K562 (cell line): ENCODE results near the gene LLGL2. TPM values are rescaled to one million over a fixed set of nuclear protein-coding genes. Genes with fewer than 3 reads are reported as not detected.

Experiments
- ATF7 ChIP-seq: fragments of 450-650 bp; IDR thresholded peaks from 2 replicates; pipeline ENCODE4 v1.7.1; 2014; ENCODE audit warnings: mild to moderate bottlenecking, moderate library complexity
- CBFA2T3 ChIP-seq: fragments of 450-650 bp; IDR thresholded peaks from 2 replicates; pipeline ENCODE4 v1.6.1; 2017
- CSDE1 ChIP-seq, 2 experiments: fragments of 450-650 bp; IDR thresholded peaks; 2 replicates each; pipeline ENCODE4 v1.6.1; 2016; ENCODE audit warnings: mild to moderate bottlenecking in 1 of 2
- DLX4 ChIP-seq: fragments of 250-450 bp; sonication (Bioruptor Pico); IDR thresholded peaks from 2 replicates; pipeline ENCODE4 v1.6.1; 2021; ENCODE audit warnings: mild to moderate bottlenecking
- HCFC1 ChIP-seq: IDR thresholded peaks from 2 replicates; pipeline ENCODE4 v1.6.1; 2012; ENCODE audit warnings: low read depth, low read length, improper control_type of control experiment
- MAFG ChIP-seq: fragments of 450-650 bp; conservative IDR thresholded peaks from 2 replicates; pipeline ENCODE4 v1.6.1; 2016; ENCODE audit warnings: missing genetic modification characterization, missing compliant biosample characterization
- NCOA2 ChIP-seq, 2 experiments: fragments of 450-650 bp; IDR thresholded peaks; 2 replicates each; pipeline ENCODE4 v1.6.1; 2018; ENCODE audit warnings: mild to moderate bottlenecking in 2 of 2, moderate library complexity in 1 of 2; ENCODE audit not compliant: partially characterized antibody in 2 of 2
- PBX2 ChIP-seq, 2 experiments: IDR thresholded peaks in 1 of 2; conservative IDR thresholded peaks in 1 of 2; 2 replicates each; pipeline ENCODE4 v1.6.1; 2016; ENCODE audit warnings: low read depth in 2 of 2, mild to moderate bottlenecking in 1 of 2, missing compliant biosample characterization in 1 of 2, missing genetic modification characterization in 1 of 2, moderate library complexity in 1 of 2
- PYGO2 ChIP-seq: fragments of 450-650 bp; IDR thresholded peaks from 2 replicates; pipeline ENCODE4 v1.6.1; 2016; ENCODE audit warnings: mild to moderate bottlenecking, missing genetic modification characterization, moderate library complexity, missing compliant biosample characterization
- RBM34 ChIP-seq: fragments of 200-400 bp; formaldehyde crosslinking; IDR thresholded peaks from 2 replicates; pipeline ENCODE4 v1.6.1; 2018; ENCODE audit warnings: low read length, borderline replicate concordance; ENCODE audit not compliant: insufficient read depth
- STAT5A ChIP-seq: IDR thresholded peaks from 2 replicates; pipeline ENCODE4 v1.6.1; 2012; ENCODE audit warnings: low read length, inconsistent platforms, borderline replicate concordance
- TAF7 ChIP-seq: fragments of 450-650 bp; IDR thresholded peaks from 2 replicates; pipeline ENCODE4 v1.6.1; 2016; ENCODE audit warnings: missing genetic modification characterization, missing compliant biosample characterization
- TBL1XR1 ChIP-seq, 2 experiments: IDR thresholded peaks; 2 replicates each; pipeline ENCODE4 v1.6.1; 2012; ENCODE audit warnings: improper control_type of control experiment in 2 of 2, low read length in 2 of 2, mild to moderate bottlenecking in 1 of 2
- TEAD1 ChIP-seq, 2 experiments: fragments of 450-650 bp in 1 of 2; sonication (generic) in 1 of 2; formaldehyde crosslinking; IDR thresholded peaks; 2 replicates each; pipeline versions ENCODE4 v1.4.0 to v1.8.0; 2020 to 2022; ENCODE audit warnings: mild to moderate bottlenecking in 2 of 2, missing genetic modification reagents in 1 of 2
- TOE1 ChIP-seq, 2 experiments: fragments of 450-650 bp in 1 of 2; sonication (generic) in 1 of 2; formaldehyde crosslinking in 1 of 2; IDR thresholded peaks; 2 replicates each; pipeline versions ENCODE4 v1.7.1 to v1.8.0; 2016 to 2022; ENCODE audit warnings: borderline replicate concordance in 2 of 2, mild to moderate bottlenecking in 2 of 2, antibody characterized with exemption in 1 of 2, inconsistent platforms in 1 of 2, low read depth in 1 of 2, missing genetic modification reagents in 1 of 2, moderate library complexity in 1 of 2
- XRCC3 ChIP-seq: fragments of 450-650 bp; IDR thresholded peaks from 2 replicates; pipeline ENCODE4 v1.6.1; 2017; ENCODE audit warnings: mild to moderate bottlenecking, moderate library complexity
- ZNF121 ChIP-seq: sonication (generic); formaldehyde crosslinking; conservative IDR thresholded peaks from 2 replicates; pipeline ENCODE4 v1.8.0; 2022; ENCODE audit warnings: missing genetic modification reagents
- ZNF217 ChIP-seq: sonication (generic); formaldehyde crosslinking; IDR thresholded peaks from 2 replicates; pipeline ENCODE4 v1.8.0; 2022; ENCODE audit warnings: mild to moderate bottlenecking, missing genetic modification reagents
- ZNF398 ChIP-seq: fragments of 250-450 bp; sonication (Bioruptor Pico); IDR thresholded peaks from 2 replicates; pipeline ENCODE4 v1.8.0; 2021; ENCODE audit warnings: moderate library complexity, mild to moderate bottlenecking, inconsistent platforms
- ZNF561 ChIP-seq: fragments of 450-650 bp; formaldehyde crosslinking; conservative IDR thresholded peaks from 2 replicates; pipeline ENCODE4 v1.4.0; 2020; ENCODE audit warnings: mild to moderate bottlenecking, moderate library complexity
- ZNF695 ChIP-seq: fragments of 450-650 bp; formaldehyde crosslinking; IDR thresholded peaks from 2 replicates; pipeline ENCODE4 v1.4.0; 2020; ENCODE audit warnings: mild to moderate bottlenecking, moderate library complexity
- polyA plus RNA-seq, 8 experiments: library from polyadenylated mRNA; depleted of rRNA in 4 of 8; stranded (reverse) in 5 of 8; unstranded in 3 of 8; fragments of >200 nt; fragmentation: Nextera tagmentation in 2 of 8; fragmentation: Illumina TruSeq in 1 of 8; extraction: Ambion mirVana in 2 of 8; extraction: Trizol in 1 of 8; gene quantifications; 2 replicates each; pipeline versions ENCODE4 v1.2.1 to v1.2.3, GENCODE V29; 2011 to 2014; ENCODE audit warnings: inconsistent platforms in 1 of 8, missing spikeins in 1 of 8
- total RNA-seq, 7 experiments: library from RNA; depleted of rRNA in 6 of 7; stranded (reverse); fragments of >200 nt in 6 of 7; fragmentation: Illumina TruSeq in 2 of 7; extraction: Trizol in 2 of 7; gene quantifications; 2 replicates each; pipeline versions ENCODE4 v1.2.1 to v1.2.3, GENCODE V29; 2011 to 2021; ENCODE audit warnings: low replicate concordance in 1 of 7
- TF ChIP-seq, protein P1 (sequence below): fragments of 250-450 bp; sonication (Bioruptor Pico); IDR thresholded peaks from 2 replicates; pipeline ENCODE4 v1.4.0; 2020

The LLGL2 gene
- total and polyA plus RNA-seq, 9 of the 15 experiments (the other 6 are each of a cell fraction or from before 2014, with no cell fraction given), result 0.32 to 24.4 (median 10.2) TPM

DNA sequence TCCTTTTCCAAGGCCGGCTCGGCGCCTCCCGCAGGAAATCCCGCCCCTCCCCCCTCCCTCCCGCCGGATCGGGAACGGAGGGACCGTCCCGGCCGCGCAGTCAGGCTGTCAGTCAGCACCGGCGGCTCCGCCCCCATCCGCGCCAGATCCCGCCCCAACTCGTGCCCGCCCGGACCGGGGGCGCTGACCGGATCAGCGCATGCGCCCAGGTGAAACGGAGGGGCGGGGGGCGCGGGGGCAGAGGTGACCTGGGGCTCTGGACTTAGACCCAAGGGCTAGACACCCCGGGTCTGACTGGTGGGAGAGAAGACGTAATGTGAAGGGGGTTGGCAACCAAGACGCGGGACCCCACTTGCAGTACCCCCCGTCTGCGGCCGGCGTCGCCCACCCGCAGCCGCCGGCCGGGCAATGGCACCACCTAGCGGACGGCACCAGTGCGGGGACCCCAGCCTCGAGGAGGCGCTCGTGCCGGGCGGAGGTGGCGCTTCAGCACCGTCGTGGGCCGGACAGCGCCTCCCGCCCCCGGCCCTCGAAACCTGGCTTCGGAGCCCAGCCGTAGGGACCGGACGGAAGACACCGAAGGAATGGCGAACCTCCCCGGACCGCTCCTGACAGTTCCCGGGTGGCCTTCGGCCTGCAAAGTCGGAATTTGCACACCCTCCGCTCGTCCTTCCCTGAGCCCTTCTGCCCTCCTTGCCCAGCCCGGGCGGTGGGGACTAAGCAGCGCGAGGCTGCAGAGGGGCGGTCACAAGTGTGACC lies 9.8 kb upstream of the LLGL2 start, which contains the start of gene CASKIN2 (continued):
- TF ChIP-seq HCFC1 (peak; percentile 52), ZNF561 (CRISPR knock-in tag) (0 out of 2 replicates have a peak, but pooled peaks have one; percentile 12), TEAD1 (CRISPR knock-in tag; IDR thresholded peaks at IDR 0.05) (peak in 1 of 2 experiments; percentile 92; a peak in 3 of 4 replicates), ZNF121 (no peak; the same call in 1 of the 2 replicates), TBL1XR1 (IDR thresholded peaks at IDR 0.05; ENCODE audit: low read length in 2 of 2) (no peak; a peak in 1 of 4 replicates), PYGO2 (tag) (no peak), XRCC3 (no peak), TAF7 (tag) (no peak), ZNF695 (CRISPR knock-in tag) (no peak), DLX4 (no peak), ATF7 (peak; percentile 59; the same call in 1 of the 2 replicates), NCOA2 (IDR thresholded peaks at IDR 0.05; ENCODE audit: partially characterized antibody in 2 of 2) (no peak), STAT5A (no peak), MAFG (no peak), ZNF217 (CRISPR knock-in tag) (no peak), CSDE1 (IDR thresholded peaks at IDR 0.05) (no peak), PBX2 (CRISPR knock-in tag; IDR thresholded peaks at IDR 0.05; ENCODE audit: low read depth) (peak; percentile 87), PBX2 (tag; conservative IDR thresholded peaks at IDR 0.05; ENCODE audit: low read depth) (peak; percentile 81), RBM34 (no peak), CBFA2T3 (no peak), ZNF398 (CRISPR knock-in tag) (no peak), TOE1 (IDR thresholded peaks at IDR 0.05; ENCODE audit: borderline replicate concordance) (no peak), TOE1 (CRISPR knock-in tag; IDR thresholded peaks at IDR 0.05; ENCODE audit: borderline replicate concordance, low read depth) (peak; percentile 97)
- TF ChIP-seq, protein P1, sequence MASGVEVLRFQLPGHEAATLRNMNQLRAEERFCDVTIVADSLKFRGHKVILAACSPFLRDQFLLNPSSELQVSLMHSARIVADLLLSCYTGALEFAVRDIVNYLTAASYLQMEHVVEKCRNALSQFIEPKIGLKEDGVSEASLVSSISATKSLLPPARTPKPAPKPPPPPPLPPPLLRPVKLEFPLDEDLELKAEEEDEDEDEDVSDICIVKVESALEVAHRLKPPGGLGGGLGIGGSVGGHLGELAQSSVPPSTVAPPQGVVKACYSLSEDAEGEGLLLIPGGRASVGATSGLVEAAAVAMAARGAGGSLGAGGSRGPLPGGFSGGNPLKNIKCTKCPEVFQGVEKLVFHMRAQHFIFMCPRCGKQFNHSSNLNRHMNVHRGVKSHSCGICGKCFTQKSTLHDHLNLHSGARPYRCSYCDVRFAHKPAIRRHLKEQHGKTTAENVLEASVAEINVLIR (CRISPR knock-in tag), result no peak
